ENCODE measurements around the gene MED4. TPM values are rescaled to one million over a fixed set of nuclear protein-coding genes. Genes with fewer than 3 reads are reported as not detected.

The MED4 gene
- total and polyA plus RNA-seq, 9 donors = 23.3 to 63.8 (median 47.1) TPM

- Histone ChIP-seq H3K27me3 (no peaks in the 10 kb centered on the region), H3K4me3 (no peak overlapping the region), H3K9me3 (no peaks in the 10 kb centered on the region), H3K4me1 (ENCODE audit: insufficient read depth) (no peaks in the 10 kb centered on the region), H3K27ac (no peak overlapping the region), H3K36me3 (no peaks in the 10 kb centered on the region)
- intact Hi-C loops (cut with DNase I) = no loop called here
- 87 to 93% (median 89%) methylated on average over 3 of the region's 3 CpGs for WGBS, 3 donors
- no peak for TF ChIP-seq EP300 (IDR thresholded peaks at IDR 0.05)
- TF ChIP-seq, protein P1, sequence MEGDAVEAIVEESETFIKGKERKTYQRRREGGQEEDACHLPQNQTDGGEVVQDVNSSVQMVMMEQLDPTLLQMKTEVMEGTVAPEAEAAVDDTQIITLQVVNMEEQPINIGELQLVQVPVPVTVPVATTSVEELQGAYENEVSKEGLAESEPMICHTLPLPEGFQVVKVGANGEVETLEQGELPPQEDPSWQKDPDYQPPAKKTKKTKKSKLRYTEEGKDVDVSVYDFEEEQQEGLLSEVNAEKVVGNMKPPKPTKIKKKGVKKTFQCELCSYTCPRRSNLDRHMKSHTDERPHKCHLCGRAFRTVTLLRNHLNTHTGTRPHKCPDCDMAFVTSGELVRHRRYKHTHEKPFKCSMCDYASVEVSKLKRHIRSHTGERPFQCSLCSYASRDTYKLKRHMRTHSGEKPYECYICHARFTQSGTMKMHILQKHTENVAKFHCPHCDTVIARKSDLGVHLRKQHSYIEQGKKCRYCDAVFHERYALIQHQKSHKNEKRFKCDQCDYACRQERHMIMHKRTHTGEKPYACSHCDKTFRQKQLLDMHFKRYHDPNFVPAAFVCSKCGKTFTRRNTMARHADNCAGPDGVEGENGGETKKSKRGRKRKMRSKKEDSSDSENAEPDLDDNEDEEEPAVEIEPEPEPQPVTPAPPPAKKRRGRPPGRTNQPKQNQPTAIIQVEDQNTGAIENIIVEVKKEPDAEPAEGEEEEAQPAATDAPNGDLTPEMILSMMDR (IDR thresholded peaks at IDR 0.05) = no peak
- no peak for TF ChIP-seq POLR2A (IDR thresholded peaks at IDR 0.05)
- no peak for DNase-seq
Measured at GRCh38 chr13:48050550-48050949, 44.4 kb downstream of the MED4 start.

DNA sequence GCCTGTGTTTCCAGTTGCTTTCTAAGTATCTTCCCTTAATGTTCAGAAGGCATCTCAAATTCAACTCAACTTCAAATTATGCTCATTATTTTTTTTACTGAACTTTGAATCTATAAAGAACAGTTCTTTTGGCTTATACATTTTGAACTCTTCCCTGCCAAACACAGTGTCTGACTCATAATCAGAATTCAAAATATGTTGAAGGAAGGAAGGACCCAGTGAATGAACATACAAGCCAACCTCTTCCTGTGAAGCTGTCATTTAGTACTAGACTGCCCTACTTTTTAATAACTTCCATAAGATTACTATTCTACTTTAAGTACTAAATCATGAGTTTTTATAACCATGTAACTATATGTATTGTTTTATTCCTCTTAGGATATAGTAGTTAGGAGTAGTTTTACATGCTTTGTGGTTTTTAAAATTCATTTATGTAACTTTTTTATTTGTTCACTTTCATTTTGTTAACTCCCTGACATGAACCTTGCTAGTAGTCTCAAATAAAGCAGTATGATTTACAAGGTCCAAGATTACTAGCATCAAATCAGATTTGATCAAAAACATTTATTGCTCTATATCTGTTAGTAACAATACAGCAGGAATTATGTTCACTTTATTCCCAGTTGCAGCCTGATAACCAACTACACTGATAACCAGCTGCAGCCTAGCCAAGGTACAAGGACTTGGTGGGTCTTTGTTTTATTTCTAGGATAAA, 51.0 kb downstream of the MED4 start:
- Histone ChIP-seq H3K27me3 (no peaks in the 10 kb centered on the region), H3K36me3 (no peaks in the 10 kb centered on the region), H3K9me3 (no peaks in the 10 kb centered on the region), H3K4me1 (ENCODE audit: insufficient read depth) (no peaks in the 10 kb centered on the region), H3K4me3 (no peak overlapping the region), H3K27ac (no peak overlapping the region)
- no peak for TF ChIP-seq EP300 (IDR thresholded peaks at IDR 0.05)
- TF ChIP-seq, protein P1 (IDR thresholded peaks at IDR 0.05) = no peak
- DNase-seq = no peak
- intact Hi-C loops (cut with DNase I) = no loop called here

DNA sequence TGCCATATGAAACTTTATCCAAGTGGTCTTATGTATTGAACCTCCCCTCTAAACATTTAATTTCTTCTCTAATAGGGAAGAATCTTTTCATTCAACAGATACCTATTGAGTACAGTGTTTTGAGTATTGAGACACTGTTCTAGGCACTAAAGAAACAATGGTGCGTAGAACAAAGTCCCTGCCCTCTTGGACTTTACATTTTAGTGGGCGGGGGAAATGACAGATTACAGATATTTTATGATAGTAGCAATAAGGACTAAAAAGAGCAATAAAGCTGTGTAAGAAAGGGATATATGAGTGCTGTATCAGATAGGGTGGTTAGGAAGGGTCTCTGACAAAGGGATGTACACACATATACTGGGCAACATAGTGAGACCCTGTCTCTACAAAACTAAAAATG, 52.0 kb downstream of the MED4 start:
- Histone ChIP-seq H3K27me3 (no peaks in the 10 kb centered on the region), H3K36me3 (no peaks in the 10 kb centered on the region), H3K27ac (no peak overlapping the region), H3K4me3 (no peak overlapping the region), H3K9me3 (no peaks in the 10 kb centered on the region), H3K4me1 (ENCODE audit: insufficient read depth) (no peaks in the 10 kb centered on the region)
- WGBS, 3 donors = 94 to 98% (median 96%) methylated on average over 2 of the region's 2 CpGs
- intact Hi-C loops (cut with DNase I) = no loop called here
- DNase-seq = no peak
- TF ChIP-seq POLR2A (IDR thresholded peaks at IDR 0.05) = no peak
- TF ChIP-seq EP300 (IDR thresholded peaks at IDR 0.05) = no peak
- TF ChIP-seq, protein P1 (IDR thresholded peaks at IDR 0.05) = no peak

DNA sequence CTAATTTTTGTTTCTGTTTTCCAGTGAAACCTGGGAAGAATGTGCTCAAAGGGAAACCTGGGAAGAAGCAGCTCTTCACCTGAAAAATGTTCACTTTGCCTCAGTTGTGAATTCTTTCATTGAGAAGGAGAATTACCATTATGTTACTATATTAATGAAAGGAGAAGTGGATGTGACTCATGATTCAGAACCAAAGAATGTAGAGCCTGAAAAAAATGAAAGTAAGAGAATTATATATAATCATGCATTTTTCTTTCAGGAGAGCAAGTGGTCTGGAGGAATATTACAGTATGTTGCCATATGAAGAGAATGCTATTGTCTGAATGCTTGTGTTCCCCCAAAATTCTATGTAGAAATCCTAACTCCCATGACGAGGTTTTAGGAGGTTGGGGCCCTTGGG, 54.0 kb downstream of the MED4 start:
- H3K9me3 ChIP-seq = no peaks in the 10 kb centered on the region
- H3K36me3 ChIP-seq = no peaks in the 10 kb centered on the region
- no peak overlapping the region for H3K27ac ChIP-seq
- H3K4me3 ChIP-seq = no peak overlapping the region
- no peak for TF ChIP-seq EP300 (IDR thresholded peaks at IDR 0.05)
- no peak for TF ChIP-seq POLR2A (IDR thresholded peaks at IDR 0.05)
- TF ChIP-seq, protein P1 (IDR thresholded peaks at IDR 0.05) = no peak
- H3K27me3 ChIP-seq = no peaks in the 10 kb centered on the region
- no peak for DNase-seq
- whole genome bisulfite sequencing, 3 donors = 79 to 86% (median 80%) methylated on average over 1 of the region's 1 CpG
- no peaks in the 10 kb centered on the region for H3K4me1 ChIP-seq (ENCODE audit: insufficient read depth)
- intact Hi-C loops (cut with DNase I) = no loop called here
